HG03342 (cell line): ENCODE measurements around the gene SRGAP2C.
"Not testable (repeated sequence)": the region's sequence is repeated elsewhere in the genome, so short reads cannot be mapped to it uniquely, and the experiment has no call there.

Source experiments
- ATAC-seq: cut with Tn5 transposase; IDR thresholded peaks from one replicate; pipeline ENCODE4 v1.9.1; 2021; ENCODE audit warnings: mild to moderate bottlenecking, moderate library complexity; ENCODE audit not compliant: unreplicated experiment

SRGAP2C gene

GRCh38 chr1:121278202-121278601 is 93.4 kb downstream of the SRGAP2C start:
- not testable (repeated sequence) for ATAC-seq

- ATAC-seq, result not testable (repeated sequence)
Observed at GRCh38 chr1:121278777-121279547, 94.2 kb downstream of the SRGAP2C start.

GRCh38 chr1:121279548-121279898 is 94.7 kb downstream of the SRGAP2C start:
- not testable (repeated sequence) for ATAC-seq

- not testable (repeated sequence) for ATAC-seq
Observed at GRCh38 chr1:121280699-121281317, 96.0 kb downstream of the SRGAP2C start.

- not testable (repeated sequence) for ATAC-seq
Observed at GRCh38 chr1:121281480-121281879, 96.7 kb downstream of the SRGAP2C start.

DNA sequence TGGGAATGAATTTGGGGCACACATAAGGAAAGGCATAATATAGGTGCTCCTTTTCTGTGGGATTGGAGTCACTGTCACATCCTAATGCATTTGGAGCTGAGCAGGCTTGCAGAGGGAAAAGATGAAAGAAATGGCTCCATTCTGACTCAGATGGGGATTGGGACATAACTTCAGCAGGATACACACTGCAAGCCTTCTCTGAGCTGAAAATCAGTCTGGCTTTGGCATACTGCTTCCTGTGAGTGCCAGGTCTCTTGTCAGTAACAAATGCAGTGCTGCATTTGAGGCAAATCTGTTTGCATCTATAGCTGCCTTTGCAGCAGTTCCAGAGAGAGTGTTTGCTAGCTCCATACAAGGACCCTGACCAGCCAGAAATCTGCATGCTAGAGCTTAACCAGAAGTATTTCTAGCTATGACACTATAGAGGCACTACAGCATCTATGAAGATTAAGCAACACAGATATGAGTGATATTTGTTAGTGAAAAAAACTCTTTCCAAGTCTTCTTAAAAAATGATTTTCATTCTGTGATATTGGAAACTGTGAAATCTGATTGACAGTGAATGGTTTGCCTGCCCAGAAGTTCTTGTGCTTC is 98.9 kb downstream of the SRGAP2C start:
- not testable (repeated sequence) for ATAC-seq

DNA sequence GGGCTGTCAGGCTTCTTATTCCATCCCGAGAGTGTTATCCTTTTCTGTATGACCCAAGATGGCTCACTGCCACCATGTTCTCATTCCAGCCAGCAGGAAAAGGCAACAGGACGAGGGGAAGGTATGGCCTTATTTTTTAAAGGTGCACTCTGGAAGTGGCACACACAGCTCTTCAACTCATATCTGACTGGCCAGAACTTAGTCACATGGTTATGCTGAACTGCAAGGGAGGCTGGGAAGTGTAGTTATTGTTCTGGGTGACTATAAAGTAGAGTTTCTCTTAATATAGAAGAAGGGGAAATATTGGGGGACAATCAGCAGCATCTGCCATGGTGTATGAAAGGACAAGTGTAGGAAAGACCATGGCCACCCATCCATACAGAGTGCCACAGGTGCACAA is 107.8 kb downstream of the SRGAP2C start:
- not testable (repeated sequence) for ATAC-seq

DNA sequence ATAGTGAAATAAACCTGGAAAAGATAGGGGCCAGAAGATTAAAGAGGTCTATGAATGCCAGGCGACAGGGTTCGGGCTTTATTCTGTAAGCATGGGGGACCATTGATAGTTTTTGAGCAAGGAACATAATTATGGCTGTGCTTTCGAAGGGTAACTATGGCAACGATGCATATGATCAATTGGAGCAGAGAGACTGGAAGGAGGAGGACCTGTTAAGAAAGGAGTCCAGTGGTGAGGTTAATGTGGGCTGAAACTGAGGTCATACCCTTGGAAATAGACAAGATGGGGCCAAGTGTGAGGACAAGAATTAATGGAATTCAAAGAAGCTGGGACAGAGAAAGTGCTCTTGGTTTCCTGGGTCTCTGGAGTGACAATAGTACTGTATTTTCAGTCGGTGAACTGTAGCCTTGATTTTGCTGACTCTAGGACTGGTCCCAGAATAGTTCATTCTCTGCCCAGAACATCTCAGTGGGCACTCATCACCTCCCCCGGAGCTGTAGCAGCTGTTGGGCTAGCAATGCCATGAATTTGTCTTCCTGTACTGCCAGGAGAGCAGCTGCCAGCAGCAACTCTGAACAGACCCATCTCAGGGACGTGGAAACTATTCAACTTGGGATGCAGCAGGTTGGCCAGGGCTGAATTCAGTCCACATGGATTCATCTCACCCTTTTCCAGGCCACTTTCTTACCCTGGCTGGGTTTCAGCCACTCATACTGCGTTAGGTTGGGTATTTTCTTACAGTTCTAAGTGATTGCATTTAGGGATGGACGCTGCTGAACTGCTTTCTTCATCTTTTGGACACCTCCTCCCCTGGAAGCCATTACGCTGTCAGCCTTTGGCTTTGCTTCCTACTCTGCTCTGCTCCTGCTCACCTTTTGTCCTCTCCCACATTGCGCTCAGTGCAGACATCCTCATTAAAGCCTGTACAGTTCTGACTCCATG is 108.8 kb downstream of the SRGAP2C start:
- not testable (repeated sequence) for ATAC-seq

DNA sequence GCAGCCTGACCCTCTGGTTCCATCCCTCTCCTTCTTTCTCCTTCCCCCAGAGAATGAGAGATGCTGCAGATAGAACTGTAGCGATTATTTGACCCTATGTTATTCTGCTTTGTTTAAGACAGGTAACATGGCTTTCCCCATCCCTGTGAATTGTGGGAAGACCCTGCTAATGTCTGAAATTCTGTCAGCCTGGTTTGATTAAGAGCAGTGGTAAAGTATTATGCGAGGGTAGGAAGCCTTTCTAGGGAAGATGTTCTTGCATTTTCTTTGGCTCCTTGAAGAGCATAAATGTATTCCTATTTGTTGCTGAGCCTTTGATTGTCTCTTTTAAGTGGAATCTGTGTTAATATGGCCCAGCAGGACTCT is 109.4 kb downstream of the SRGAP2C start:
- not testable (repeated sequence) for ATAC-seq

GRCh38 chr1:121296563-121296962 is 111.8 kb downstream of the SRGAP2C start:
- not testable (repeated sequence) for ATAC-seq

DNA sequence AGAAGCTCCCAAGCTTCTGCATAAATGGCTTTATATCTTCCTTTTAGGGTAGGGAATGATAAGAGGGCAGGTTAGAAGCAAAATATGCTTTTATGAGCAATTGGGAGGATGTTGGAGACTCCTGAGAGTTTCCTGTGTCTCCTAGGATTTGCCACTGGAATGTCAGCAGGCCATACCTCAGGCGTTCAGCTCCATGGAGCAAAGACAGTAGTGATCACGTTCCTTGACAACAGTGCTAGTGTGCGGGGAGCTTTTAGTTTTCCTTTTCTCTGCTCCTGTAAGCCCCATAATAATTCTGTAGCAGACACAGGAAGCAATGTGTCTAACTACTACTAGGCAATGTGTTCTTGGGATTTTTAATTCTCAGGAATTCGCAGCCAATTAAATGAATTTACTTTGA is 113.8 kb downstream of the SRGAP2C start:
- not testable (repeated sequence) for ATAC-seq

DNA sequence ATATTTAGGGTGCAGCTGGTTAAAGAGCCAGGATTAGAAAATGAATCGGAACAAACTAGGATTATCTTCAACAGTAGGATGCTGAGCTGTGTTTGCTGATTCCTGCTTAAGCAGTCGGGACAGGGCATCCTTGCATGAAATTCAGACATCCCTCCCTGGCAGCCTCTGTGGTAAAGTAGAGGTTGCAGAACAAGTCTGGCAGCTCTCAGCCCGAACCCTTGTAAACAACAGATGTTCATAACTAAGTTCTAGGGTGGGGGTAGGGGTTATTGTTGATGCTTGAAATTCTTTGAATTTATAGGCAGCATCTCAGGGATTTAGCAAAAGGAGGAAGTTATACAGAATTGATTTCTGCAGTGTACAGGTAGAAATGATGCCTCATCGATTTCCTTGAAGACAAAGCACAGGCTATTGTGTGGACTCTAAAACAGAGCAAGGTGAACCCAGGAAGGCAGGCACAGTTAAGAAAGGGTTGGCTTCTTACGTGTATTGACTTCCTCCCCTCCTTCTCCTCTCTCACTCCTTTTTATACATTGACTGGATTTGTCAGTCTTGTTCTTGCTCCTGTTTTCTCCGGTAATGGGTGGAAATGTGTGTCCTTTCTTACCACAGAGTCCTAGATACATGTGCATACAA is 114.9 kb downstream of the SRGAP2C start:
- ATAC-seq, result not testable (repeated sequence)

- ATAC-seq, result not testable (repeated sequence)
Observed at GRCh38 chr1:121301876-121302275, 117.1 kb downstream of the SRGAP2C start.

DNA sequence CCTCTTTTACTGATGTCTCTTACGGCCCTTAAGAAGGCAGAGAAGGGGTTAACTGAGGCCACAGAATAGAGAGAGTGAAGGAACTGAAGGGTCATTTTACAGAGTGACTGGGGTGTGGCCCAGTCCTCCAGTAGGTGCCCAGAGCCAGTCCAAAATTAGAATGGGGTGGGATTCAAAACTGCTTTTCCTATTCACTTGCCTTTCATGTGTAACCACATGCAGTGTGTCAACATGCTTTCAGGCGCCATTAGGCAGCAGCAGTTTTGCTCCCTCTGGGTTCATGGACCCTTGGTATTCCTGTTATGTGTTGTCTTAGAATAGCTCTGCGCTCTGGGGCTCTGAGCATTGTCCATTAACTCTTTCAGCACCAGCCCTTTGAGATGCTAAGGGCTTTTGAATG is 123.0 kb downstream of the SRGAP2C start:
- ATAC-seq, result not testable (repeated sequence)

GRCh38 chr1:121315509-121315908 is 130.7 kb downstream of the SRGAP2C start:
- ATAC-seq, result not testable (repeated sequence)

GRCh38 chr1:121316081-121316480 is 131.3 kb downstream of the SRGAP2C start:
- ATAC-seq, result not testable (repeated sequence)

DNA sequence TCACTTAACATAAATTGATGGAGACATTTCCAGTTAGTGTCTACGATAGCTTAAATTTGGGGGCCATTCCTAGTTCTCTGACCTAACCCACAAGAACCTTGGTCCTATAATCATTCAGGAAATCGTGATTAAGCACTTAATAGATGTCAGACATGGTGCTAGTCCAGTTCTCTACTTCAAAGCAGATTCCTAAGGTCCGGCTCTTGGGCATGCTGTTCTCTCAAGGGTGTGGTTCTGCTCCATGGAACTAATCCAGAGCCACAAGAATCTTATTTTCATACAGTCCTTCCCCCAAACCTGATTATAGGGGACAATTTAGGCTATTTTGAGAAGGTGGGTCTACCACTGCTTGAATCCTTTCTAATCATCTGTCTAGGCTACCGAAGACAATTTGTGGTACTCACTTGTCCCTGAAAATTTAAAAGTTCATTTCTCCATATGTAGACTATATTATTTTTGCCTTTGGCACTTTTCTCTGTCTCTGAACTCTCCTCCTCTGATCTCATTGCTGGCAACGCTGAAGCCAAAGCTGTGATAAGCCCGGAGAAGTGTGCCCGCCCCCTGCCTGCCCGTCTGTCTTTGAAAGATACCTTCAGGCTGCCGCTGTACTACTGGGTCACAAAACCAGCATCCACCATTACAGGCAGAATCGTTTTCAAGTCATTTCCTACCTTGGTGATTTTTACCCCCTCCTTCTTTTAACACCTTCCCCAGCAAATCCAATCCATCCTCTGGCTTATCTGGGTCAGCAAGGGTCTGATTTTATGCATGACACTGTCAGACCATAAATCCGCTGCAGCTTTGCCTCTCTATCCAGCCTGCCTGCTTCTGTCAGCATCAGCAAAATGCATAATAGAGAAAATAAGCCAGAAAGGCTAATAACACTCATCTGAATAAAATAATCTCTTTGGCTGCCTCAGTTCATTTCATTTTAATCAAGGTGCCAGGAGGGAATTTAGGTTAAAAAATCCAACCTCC is 133.0 kb downstream of the SRGAP2C start:
- ATAC-seq, result not testable (repeated sequence)

- not testable (repeated sequence) for ATAC-seq
Observed at GRCh38 chr1:121318687-121319086, 133.9 kb downstream of the SRGAP2C start.

- not testable (repeated sequence) for ATAC-seq
Observed at GRCh38 chr1:121321660-121322059, 136.9 kb downstream of the SRGAP2C start.
